OCI-LY7 (cell line): ENCODE measurements around the gene ATP6V1D.

Experiments used
- CTCF ChIP-seq: fragments of 200-600 bp; sonication (generic); conservative IDR thresholded peaks from 2 replicates; pipeline ENCODE4 v1.5.1; 2014; ENCODE audit warnings: mild to moderate bottlenecking, antibody characterized with exemption, low read length, moderate library complexity, mixed read lengths
- EZH2phosphoT487 ChIP-seq: fragments of 200-600 bp; sonication (generic); IDR thresholded peaks from 2 replicates; pipeline ENCODE4 v1.6.1; 2018; ENCODE audit warnings: low read depth, borderline replicate concordance, mild to moderate bottlenecking, mixed run types, antibody characterized with exemption, low read length, moderate library complexity, mixed read lengths

DNA sequence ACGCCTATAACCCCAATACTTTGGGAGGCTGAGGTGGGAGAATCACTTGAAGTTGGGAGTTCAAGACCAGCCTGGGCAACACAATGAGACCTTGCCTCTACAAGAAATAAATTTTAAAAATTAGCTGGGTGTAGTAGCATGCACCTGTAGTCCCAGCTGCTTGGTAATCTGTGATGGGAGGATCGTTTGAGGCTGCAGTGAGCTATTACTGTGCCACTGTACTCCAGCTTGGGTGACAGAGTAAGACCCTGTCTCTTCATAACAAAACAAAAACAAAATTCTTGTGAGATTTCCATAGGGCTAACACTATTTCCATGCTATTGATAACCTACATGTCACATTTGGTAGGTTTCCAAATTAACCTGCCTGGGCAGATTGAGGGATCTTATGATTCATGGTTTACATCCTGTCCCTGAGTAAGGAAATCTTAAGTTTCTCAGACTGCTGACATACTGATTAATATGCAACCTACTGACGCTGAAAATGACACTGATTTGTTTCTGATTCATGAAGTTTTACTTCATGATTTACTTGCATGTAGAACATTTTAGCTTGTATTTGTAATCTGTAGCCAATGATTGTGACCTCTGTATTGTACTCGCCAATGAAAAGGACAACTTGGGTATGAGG lies 15.9 kb downstream of the ATP6V1D start:
- no peak for TF ChIP-seq CTCF
- TF ChIP-seq EZH2phosphoT487 = no peak
